ENCODE results near the gene LMBRD2. TPM values are rescaled to one million over a fixed set of nuclear protein-coding genes. Genes with fewer than 3 reads are reported as not detected.
"Not testable (repeated sequence)": the region's sequence is repeated elsewhere in the genome, so short reads cannot be mapped to it uniquely, and the experiment has no call there.

The LMBRD2 gene
- total and polyA plus RNA-seq, 10 of the 15 experiments (the other 5 are each of a cell fraction or from before 2014, with no cell fraction given): 0.90 to 9.8 (median 6.5) TPM

GRCh38 chr5:36193746-36194145 is 42.1 kb upstream of the LMBRD2 start (continued):
- TF ChIP-seq ZBTB40 (IDR thresholded peaks at IDR 0.05; ENCODE audit: borderline replicate concordance): no peak
- TF ChIP-seq RBBP5 (conservative IDR thresholded peaks at IDR 0.05): no peak
- TF ChIP-seq SIN3A (IDR thresholded peaks at IDR 0.05; ENCODE audit: low read depth, low read length): no peak
- TF ChIP-seq CHD4 (IDR thresholded peaks at IDR 0.05): no peak
- TF ChIP-seq CEBPZ (IDR thresholded peaks at IDR 0.05; ENCODE audit: low read depth, low read length): no peak
- no peak for TF ChIP-seq BCL11A (IDR thresholded peaks at IDR 0.05; ENCODE audit: low read depth, low read length)
- TF ChIP-seq PRDM15 (CRISPR knock-in tag; IDR thresholded peaks at IDR 0.05): no peak
- no peak for TF ChIP-seq BCLAF1 (IDR thresholded peaks at IDR 0.05)

GRCh38 chr5:36184408-36184807 is 32.7 kb upstream of the LMBRD2 start:
- H3K4me2 ChIP-seq (ENCODE audit: control insufficient read depth, insufficient read depth); BruUV-seq (replicated peaks); in situ Hi-C loops (cut with MboI); intact Hi-C loops (cut with micrococcal nuclease; ENCODE audit: unreplicated experiment); H3K4me1 ChIP-seq (ENCODE audit: control insufficient read depth, insufficient read depth, low read length); H3K4me3 ChIP-seq; ATAC-seq; DNase-seq (ENCODE audit: low read depth, low spot score); H3K9ac ChIP-seq (ENCODE audit: control insufficient read depth, insufficient read depth, low read length); H4K20me1 ChIP-seq (ENCODE audit: control insufficient read depth, insufficient read depth); POLR2A ChIA-PET; FAIRE-seq; H3K27ac ChIP-seq (ENCODE audit: control insufficient read depth, insufficient read depth); SMC1A ChIA-PET (ENCODE audit: uncharacterized antibody, unreplicated experiment); H3K9me3 ChIP-seq (replicated peaks; ENCODE audit: control insufficient read depth, insufficient read depth, low read length); CTCF ChIA-PET; RAD21 ChIA-PET (ENCODE audit: unreplicated experiment); H3K27me3 ChIP-seq (replicated peaks in 1 of 2; ENCODE audit: control insufficient read depth in 2 of 2, insufficient read depth in 2 of 2, low read length in 1 of 2); H2AFZ ChIP-seq (ENCODE audit: control insufficient read depth, low read depth, low read length); H3K36me3 ChIP-seq (ENCODE audit: control insufficient read depth in 2 of 2, insufficient read depth in 2 of 2, low read length in 1 of 2); H3K79me2 ChIP-seq (ENCODE audit: control insufficient read depth, insufficient read depth, low read length): not testable (repeated sequence)
- 93% methylated on average over 3 of the region's 4 CpGs for WGBS (ENCODE audit: insufficient coverage, insufficient replicate concordance, low lambda C conversion rate, missing lambda C conversion rate)
